Skeletal muscle cell (primary cell): Measurements from ENCODE around the gene NFATC2.

Experiments used
- DNase-seq: peaks from one replicate; pipeline ENCODE4 v3.0.0-alpha.2; 2010; ENCODE audit warnings: low read depth
- H3K4me3 ChIP-seq: 2 replicates; pipeline ENCODE4 v1.5.1; 2011; ENCODE audit warnings: low read depth, mild to moderate bottlenecking, control low read depth, low read length, moderate library complexity

NFATC2 gene

GRCh38 chr20:51427651-51428291 lies 114.7 kb downstream of the NFATC2 start:
- DNase-seq, result no peak

DNA sequence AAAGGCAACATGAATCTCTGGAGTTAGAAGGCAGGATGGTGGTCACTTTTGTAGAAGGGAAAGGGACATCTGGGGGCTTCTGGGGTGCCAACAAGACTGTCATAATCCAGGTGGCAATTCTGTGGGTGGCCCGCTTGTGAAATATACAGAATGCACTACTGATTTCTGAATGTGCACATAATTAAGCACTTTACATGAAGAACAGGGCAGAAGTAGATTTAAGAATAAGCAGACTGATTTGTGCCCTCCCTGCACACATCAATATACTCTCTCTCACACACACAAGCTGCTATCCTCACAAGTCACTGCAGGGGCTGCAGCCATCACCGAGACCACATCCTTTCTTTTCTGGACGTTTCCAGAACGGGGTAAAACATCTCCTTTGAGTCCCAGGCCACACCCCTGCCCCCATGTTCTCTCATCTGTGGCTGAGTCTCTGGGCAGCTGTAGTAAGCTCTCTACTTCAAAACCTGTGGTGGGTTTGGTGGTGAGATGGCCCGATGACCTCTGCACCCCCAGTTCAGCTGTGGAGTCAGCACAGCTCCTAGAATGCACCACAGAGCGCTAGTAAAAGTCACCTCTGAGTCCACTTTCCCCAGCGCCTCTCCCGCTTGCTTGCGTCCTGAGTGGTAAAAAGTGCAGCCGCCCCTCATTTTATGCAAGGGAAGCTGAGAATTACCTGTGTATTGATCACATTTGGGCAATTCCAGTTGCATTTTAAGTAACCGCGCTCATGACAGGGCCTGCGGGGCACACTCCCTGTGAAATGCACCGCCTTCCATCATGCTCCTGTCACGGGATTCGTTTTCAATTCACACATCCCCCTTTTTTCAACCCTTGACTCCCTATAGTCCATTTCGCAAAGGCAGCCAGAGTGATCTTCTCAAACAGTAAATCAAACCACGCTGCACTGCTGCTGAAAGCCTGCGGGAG lies 115.5 kb downstream of the NFATC2 start:
- no peak for DNase-seq

More at GRCh38 chr20:51427651-51428291, 114.7 kb downstream of the NFATC2 start:
- H3K4me3 ChIP-seq, result no peak overlapping the region

GRCh38 chr20:51425347-51426106 lies 117.0 kb downstream of the NFATC2 start:
- DNase-seq, result no peak
- no peak overlapping the region for H3K4me3 ChIP-seq

More for the DNA sequence above, 115.5 kb downstream of the NFATC2 start:
- no peak overlapping the region for H3K4me3 ChIP-seq

DNA sequence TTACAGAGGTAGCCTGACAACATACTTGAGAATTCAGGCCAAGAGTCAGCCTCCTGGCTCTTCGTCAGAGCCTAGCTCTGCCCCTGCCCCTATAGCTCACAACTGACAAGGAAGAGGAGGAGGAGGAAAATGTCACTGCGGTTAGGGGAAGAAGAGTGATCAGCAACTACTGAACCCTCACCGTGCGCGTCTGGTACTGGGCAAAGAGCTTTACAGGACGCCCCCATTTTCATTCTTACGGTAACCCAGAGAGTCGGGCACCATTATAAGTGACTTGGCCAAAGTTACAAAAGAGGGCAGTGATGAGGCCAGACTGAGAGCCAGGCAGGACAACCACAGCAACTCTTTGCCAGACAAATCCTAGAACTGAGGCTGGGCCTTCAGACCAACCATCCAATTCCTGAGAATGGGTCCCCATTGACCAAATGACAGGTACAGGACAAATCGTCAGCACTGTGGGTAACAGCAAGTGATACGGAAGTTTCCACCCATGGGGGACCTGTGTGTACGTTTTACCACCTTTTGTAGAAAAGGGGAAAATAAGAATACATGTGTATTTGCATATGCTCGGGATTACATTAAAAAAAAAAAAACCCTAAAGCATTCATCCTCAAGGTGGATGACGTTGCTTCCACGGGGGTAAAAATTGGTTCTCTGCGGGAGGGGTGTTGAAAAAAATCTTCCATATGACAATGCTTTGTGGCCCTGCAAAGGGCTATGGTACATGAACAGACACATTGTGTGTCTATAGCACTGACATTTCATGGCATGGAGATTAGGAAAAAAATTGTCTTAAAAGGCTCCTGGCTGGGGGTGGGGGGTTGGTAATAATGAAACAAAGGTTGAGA lies 118.0 kb downstream of the NFATC2 start:
- DNase-seq, result no peak
- no peak overlapping the region for H3K4me3 ChIP-seq

DNA sequence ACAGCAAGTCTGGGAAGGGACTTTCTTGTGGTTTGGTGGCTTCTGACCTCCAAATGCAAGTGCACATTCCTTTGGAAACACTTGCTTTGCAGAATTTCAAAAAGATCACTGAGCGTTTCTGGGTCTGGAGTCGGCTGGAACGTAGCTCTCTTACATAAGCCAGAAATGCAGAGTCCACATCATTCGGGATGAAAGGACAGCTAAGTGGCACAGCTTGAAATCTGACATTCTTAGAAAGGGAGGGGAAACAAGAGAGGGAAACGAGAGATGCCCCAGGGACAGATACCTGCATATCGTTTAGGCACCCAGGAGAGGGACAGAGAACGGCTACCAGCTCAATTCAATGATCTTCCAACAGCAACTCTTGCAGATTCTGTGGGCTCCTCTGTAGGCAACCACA lies 118.7 kb downstream of the NFATC2 start:
- DNase-seq, result no peak
- H3K4me3 ChIP-seq, result no peak overlapping the region

GRCh38 chr20:51423290-51423667 lies 119.2 kb downstream of the NFATC2 start:
- H3K4me3 ChIP-seq, result no peak overlapping the region
- no peak for DNase-seq

- DNase-seq, result no peak
- no peak overlapping the region for H3K4me3 ChIP-seq
Measured at GRCh38 chr20:51422514-51423289, 119.8 kb downstream of the NFATC2 start.

DNA sequence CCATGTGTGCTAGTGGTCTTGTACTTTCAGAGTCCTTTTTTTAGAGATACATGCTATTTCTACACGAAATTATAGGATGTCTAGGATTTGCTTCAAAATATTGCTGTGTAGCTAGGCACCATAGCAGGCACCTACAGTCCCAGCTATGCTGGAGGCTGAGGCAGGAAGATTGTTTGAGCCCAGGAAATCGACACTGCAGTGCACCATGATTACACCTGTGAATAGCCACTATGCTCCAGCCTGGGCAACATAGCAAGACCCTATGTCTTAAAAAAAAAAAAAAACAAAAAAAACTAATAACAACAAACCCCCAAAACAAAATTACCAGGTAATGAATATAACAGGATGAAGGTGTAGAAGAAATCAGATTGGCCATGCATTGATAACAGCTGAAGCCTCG lies 121.7 kb downstream of the NFATC2 start:
- no peak for DNase-seq
- H3K4me3 ChIP-seq, result no peak overlapping the region

DNA sequence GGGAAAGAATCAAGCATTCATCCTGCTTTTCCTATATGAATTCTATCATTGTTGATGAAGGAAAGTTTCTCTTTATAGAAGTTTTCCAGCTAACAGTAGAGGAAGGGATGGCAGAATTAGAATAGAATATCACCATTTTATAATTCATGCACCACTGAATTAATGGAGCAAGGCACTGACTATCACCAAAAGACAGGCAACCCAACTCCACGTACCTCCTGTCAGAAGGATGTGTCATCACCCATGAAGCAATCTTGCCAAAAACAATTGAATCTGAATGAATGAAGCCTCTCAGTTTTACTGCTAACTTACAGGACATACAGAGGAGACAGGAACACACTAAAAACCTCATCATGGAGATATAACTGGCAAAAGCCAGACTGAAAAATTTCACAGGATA lies 122.4 kb downstream of the NFATC2 start:
- H3K4me3 ChIP-seq, result no peak overlapping the region
- no peak for DNase-seq

DNA sequence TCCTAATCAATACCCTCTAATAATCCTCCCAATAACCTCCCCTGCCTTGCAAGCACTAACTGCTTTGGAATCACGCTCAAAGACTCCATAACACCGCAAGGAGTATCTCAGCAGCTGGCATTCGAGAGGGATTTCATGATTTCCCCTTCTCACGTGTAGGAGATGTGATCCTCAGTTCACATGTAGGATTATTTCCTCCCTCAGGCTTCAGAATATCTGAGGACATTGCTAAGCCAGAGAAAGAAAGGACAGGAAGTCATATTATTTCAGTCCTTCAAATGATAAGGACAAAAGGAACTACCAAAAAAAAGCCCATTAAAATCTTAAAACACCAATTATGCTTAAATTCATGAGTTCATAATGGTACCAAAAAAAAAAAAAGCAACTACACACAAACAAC lies 122.9 kb downstream of the NFATC2 start:
- DNase-seq, result no peak
- no peak overlapping the region for H3K4me3 ChIP-seq

GRCh38 chr20:51419231-51419630 lies 123.3 kb downstream of the NFATC2 start:
- DNase-seq, result no peak
- no peak overlapping the region for H3K4me3 ChIP-seq

DNA sequence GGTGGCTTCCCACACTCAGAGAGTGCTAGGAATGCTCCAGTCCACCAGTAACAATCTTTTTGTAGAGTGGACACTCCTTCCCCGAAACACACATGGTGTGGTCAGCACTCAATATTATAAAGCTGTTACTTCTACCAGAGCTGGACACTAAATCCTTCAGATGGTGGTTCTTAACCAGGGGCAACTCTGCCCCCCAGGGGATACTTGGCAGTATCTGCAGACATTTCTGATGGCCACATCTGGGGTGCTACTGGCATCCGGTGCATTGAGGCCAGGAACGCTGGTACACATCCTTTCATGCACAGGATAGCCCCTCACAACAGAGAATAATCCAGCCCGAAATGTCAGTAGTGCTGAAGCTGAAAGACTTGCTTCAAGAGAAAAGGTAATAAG lies 124.4 kb downstream of the NFATC2 start:
- H3K4me3 ChIP-seq, result no peak overlapping the region
- no peak for DNase-seq

- DNase-seq, result no peak
- H3K4me3 ChIP-seq, result no peak overlapping the region
Measured at GRCh38 chr20:51417250-51418136, 125.0 kb downstream of the NFATC2 start.

DNA sequence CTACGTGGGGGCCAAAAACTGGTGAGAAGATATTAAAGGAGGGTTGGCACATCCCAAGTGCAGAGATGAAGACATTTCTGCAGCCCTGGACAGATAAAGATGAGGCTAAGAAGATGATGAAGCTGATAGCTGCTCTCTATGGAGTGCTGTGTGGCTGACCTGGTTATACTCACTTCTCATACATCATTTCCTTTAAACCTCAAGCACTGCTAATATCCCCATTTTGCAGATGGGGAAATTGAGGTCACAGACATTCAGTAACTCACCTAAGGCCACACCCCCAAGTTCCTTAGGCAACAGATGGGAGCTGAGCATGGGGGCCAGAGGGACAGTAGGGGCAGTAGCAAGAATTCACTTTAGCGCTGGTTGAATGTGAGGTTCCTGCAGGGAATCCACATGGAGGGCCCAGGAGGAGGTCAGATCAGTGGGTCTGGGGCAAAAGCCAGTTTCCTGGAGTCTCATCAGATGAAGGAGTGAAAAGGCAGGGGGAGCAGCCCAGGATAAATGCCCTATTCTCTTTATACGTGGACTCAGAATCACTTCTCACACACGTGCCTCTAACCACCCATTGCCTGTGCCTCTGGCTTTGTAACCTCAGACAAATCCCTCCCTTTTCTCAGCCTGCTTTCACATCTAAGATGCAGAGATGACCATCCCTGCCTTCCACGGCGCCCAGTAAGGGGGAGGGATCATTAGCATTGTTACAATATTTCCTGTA lies 125.8 kb downstream of the NFATC2 start:
- no peak overlapping the region for H3K4me3 ChIP-seq
- no peak for DNase-seq

GRCh38 chr20:51413857-51414256 lies 128.7 kb downstream of the NFATC2 start:
- no peak overlapping the region for H3K4me3 ChIP-seq
- no peak for DNase-seq

- no peak overlapping the region for H3K4me3 ChIP-seq
- no peak for DNase-seq
Measured at GRCh38 chr20:51412951-51413481, 129.5 kb downstream of the NFATC2 start.

- no peak for DNase-seq
- H3K4me3 ChIP-seq, result no peak overlapping the region
Measured at GRCh38 chr20:51412333-51412871, 130.1 kb downstream of the NFATC2 start.
